Fibroblast of skin of left quadriceps (primary cell): ENCODE results near the gene NAA30.

Experiments used
- DNase-seq, 2 experiments: peaks; one replicate each; pipeline ENCODE4 v3.0.0-alpha.2; 2013; ENCODE audit warnings: low read depth in 2 of 2

Gene NAA30

GRCh38 chr14:57392830-57393229, 2.4 kb downstream of the NAA30 start:
- no peak for DNase-seq

GRCh38 chr14:57400556-57401494, 10.4 kb downstream of the NAA30 start:
- no peak for DNase-seq

GRCh38 chr14:57401501-57401900, 11.1 kb downstream of the NAA30 start:
- no peak for DNase-seq

- no peak for DNase-seq
These were observed 11.9 kb downstream of the NAA30 start for GRCh38 chr14:57402173-57402852.

- DNase-seq, result no peak
These were observed 13.1 kb downstream of the NAA30 start for GRCh38 chr14:57403521-57403864.

- no peak for DNase-seq
These were observed 15.2 kb downstream of the NAA30 start for GRCh38 chr14:57405562-57405961.

GRCh38 chr14:57408037-57408436, 17.7 kb downstream of the NAA30 start:
- DNase-seq, result no peak

GRCh38 chr14:57408634-57409033, 18.2 kb downstream of the NAA30 start:
- DNase-seq, result no peak

- no peak for DNase-seq
These were observed 22.0 kb downstream of the NAA30 start for GRCh38 chr14:57412341-57412740.

GRCh38 chr14:57413849-57414248, 23.5 kb downstream of the NAA30 start:
- no peak for DNase-seq

- DNase-seq, result no peak
These were observed 26.8 kb downstream of the NAA30 start for GRCh38 chr14:57417228-57417627.

- no peak for DNase-seq
These were observed 28.6 kb downstream of the NAA30 start for GRCh38 chr14:57418999-57419398.

- no peak for DNase-seq
These were observed 29.6 kb downstream of the NAA30 start for GRCh38 chr14:57420033-57420432.

GRCh38 chr14:57420986-57421385, 30.6 kb downstream of the NAA30 start:
- peak; percentile 3 to 10 for DNase-seq

- DNase-seq, result no peak
These were observed 45.5 kb downstream of the NAA30 start for GRCh38 chr14:57435923-57436322.

- DNase-seq, result no peak
These were observed 71.5 kb downstream of the NAA30 start for GRCh38 chr14:57461777-57462320.

- DNase-seq, result no peak
These were observed 72.2 kb downstream of the NAA30 start for GRCh38 chr14:57462551-57462950.

- no peak for DNase-seq
These were observed 73.8 kb downstream of the NAA30 start for GRCh38 chr14:57464008-57464730.
